Esophagus muscularis mucosa (tissue), 4 donors: ENCODE measurements around the gene IGFBP6.

Experiments
- EP300 ChIP-seq: sonication (generic); formaldehyde crosslinking; IDR thresholded peaks from one replicate; pipeline ENCODE4 v1.6.1; 2017; ENCODE audit warnings: antibody characterized with exemption
- POLR2A ChIP-seq: fragments of 450-650 bp; IDR thresholded peaks from one replicate; pipeline ENCODE4 v1.6.1; 2017; ENCODE audit warnings: antibody characterized with exemption, moderate library complexity, mild to moderate bottlenecking, low read depth
- POLR2AphosphoS5 ChIP-seq, 2 donors: sonication (generic); formaldehyde crosslinking; IDR thresholded peaks; one replicate each; pipeline ENCODE4 v1.6.1; 2017; ENCODE audit warnings: antibody characterized with exemption in 2 of 2
- TF ChIP-seq, protein P1 (sequence below), 3 experiments: fragments of 200-600 bp in 2 of 3; fragments of 450-650 bp in 1 of 3; sonication (generic) in 2 of 3; IDR thresholded peaks; one replicate each; pipeline ENCODE4 v1.5.1; 2017 to 2019; ENCODE audit warnings: antibody characterized with exemption in 3 of 3, mild to moderate bottlenecking in 2 of 3, moderate library complexity in 1 of 3

DNA sequence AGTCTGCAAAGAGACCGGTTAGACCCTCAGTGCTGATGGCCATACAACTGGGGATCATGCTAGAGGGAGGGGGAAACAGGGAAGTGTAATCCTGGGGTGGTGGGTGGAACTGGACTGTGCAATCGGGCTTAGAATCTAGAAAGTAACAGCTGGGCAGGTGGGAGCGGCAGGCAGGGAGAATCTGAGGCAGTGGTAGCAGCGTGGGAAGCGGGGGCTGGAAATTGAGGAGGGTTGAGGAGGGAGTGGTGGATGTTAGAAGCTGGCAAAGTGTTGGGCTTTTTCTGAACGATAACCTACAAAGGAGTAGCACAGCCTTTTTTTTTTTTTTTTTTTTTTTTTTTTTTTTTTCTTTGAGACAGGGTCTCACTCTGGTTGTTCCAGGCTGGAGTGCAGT, 3.1 kb upstream of the IGFBP6 start:
- TF ChIP-seq, protein P1, sequence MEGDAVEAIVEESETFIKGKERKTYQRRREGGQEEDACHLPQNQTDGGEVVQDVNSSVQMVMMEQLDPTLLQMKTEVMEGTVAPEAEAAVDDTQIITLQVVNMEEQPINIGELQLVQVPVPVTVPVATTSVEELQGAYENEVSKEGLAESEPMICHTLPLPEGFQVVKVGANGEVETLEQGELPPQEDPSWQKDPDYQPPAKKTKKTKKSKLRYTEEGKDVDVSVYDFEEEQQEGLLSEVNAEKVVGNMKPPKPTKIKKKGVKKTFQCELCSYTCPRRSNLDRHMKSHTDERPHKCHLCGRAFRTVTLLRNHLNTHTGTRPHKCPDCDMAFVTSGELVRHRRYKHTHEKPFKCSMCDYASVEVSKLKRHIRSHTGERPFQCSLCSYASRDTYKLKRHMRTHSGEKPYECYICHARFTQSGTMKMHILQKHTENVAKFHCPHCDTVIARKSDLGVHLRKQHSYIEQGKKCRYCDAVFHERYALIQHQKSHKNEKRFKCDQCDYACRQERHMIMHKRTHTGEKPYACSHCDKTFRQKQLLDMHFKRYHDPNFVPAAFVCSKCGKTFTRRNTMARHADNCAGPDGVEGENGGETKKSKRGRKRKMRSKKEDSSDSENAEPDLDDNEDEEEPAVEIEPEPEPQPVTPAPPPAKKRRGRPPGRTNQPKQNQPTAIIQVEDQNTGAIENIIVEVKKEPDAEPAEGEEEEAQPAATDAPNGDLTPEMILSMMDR (IDR thresholded peaks at IDR 0.05), result no peak
- TF ChIP-seq POLR2A (no peak), POLR2AphosphoS5 (IDR thresholded peaks at IDR 0.05) (no peak), EP300 (no peak)
